GM12864 (cell line): Measurements from ENCODE around the gene TYW1.
"Not testable (repeated sequence)": the region's sequence is repeated elsewhere in the genome, so short reads cannot be mapped to it uniquely, and the experiment has no call there.

Experiments
- DNase-seq: peaks from one replicate; pipeline ENCODE4 v3.0.0-alpha.2; 2011; ENCODE audit warnings: low read depth
- H3K4me3 ChIP-seq: 2 replicates; pipeline ENCODE4 v1.5.1; 2011; ENCODE audit warnings: mild to moderate bottlenecking, low read depth, low read length, control low read depth
- TF ChIP-seq, protein P1 (sequence below): IDR thresholded peaks from 2 replicates; pipeline ENCODE4 v1.5.1; 2011; ENCODE audit warnings: low read depth, mild to moderate bottlenecking, moderate library complexity, low read length, control low read depth, inconsistent platforms; ENCODE audit errors: missing control alignments

The TYW1 gene

DNA sequence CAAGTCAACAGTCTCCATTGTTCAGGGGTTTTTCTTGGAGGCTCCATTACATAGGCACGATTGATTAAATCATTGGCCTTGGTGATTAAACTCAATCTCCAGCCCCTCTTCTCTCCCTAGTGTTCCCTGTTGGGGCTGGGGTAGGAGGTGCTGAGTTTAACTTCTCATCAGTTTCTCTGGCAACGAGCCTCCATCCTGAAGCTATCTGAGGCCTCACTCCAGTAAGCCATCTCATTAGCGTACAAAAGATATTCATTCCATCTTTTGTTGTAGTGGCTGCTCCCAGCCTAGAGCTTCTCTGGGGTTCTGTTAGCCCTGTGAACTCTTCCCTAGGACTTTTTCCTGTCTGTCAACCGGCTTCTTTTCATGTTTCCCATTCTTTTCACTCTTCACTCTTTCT, 11.6 kb downstream of the TYW1 start:
- DNase-seq: no peak
- TF ChIP-seq, protein P1, sequence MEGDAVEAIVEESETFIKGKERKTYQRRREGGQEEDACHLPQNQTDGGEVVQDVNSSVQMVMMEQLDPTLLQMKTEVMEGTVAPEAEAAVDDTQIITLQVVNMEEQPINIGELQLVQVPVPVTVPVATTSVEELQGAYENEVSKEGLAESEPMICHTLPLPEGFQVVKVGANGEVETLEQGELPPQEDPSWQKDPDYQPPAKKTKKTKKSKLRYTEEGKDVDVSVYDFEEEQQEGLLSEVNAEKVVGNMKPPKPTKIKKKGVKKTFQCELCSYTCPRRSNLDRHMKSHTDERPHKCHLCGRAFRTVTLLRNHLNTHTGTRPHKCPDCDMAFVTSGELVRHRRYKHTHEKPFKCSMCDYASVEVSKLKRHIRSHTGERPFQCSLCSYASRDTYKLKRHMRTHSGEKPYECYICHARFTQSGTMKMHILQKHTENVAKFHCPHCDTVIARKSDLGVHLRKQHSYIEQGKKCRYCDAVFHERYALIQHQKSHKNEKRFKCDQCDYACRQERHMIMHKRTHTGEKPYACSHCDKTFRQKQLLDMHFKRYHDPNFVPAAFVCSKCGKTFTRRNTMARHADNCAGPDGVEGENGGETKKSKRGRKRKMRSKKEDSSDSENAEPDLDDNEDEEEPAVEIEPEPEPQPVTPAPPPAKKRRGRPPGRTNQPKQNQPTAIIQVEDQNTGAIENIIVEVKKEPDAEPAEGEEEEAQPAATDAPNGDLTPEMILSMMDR: no peak
- H3K4me3 ChIP-seq: no peak overlapping the region

GRCh38 chr7:67009677-67010076, 13.0 kb downstream of the TYW1 start:
- H3K4me3 ChIP-seq: not testable (repeated sequence)

DNA sequence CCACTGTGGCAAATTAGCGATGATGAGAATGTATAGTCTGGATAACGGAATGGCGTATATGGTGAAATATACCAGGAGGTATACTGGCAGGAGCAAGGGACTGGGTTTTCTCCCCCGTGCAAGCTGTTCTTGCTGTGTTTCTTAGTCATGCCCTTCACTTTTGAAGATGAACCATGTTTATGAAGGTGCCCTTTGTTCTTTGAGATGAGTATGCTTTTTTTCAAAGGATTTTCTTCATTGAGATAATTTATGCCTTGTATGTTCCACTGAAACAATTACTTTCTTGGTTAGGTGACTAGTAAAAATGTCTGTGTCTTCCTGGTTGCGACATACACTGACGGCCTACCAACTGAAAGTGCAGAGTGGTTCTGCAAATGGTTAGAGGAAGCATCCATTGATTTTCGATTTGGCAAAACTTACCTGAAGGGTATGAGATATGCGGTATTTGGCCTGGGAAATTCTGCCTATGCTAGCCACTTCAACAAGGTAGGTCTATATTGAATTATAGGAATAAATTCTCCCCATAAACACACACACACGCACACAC, 17.5 kb downstream of the TYW1 start:
- DNase-seq, H3K4me3 ChIP-seq: not testable (repeated sequence)

More at GRCh38 chr7:67009677-67010076, 13.0 kb downstream of the TYW1 start:
- not testable (repeated sequence) for DNase-seq

- H3K4me3 ChIP-seq, DNase-seq: not testable (repeated sequence)
Measured at GRCh38 chr7:67017971-67018370, 21.3 kb downstream of the TYW1 start.

DNA sequence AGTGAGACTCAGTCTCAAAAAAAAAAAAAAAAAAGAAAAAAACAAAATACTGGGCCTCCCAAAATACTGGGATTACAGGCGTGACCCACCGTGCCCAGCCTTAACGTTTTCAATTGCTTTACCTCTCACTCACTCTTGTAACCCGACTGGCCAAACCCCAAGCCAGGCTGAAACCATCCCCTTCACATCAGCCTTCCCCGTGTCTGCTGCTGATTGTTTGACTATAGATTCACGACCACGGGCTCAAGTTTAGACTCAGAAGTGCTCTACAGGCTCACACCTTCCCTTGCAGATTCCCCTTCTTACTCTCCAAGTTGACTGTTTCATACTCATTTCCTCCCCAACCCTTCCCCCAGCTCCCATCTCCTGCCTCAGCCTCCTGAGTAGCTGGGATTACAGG, 22.3 kb downstream of the TYW1 start:
- no peak for DNase-seq
- TF ChIP-seq, protein P1: no peak

DNA sequence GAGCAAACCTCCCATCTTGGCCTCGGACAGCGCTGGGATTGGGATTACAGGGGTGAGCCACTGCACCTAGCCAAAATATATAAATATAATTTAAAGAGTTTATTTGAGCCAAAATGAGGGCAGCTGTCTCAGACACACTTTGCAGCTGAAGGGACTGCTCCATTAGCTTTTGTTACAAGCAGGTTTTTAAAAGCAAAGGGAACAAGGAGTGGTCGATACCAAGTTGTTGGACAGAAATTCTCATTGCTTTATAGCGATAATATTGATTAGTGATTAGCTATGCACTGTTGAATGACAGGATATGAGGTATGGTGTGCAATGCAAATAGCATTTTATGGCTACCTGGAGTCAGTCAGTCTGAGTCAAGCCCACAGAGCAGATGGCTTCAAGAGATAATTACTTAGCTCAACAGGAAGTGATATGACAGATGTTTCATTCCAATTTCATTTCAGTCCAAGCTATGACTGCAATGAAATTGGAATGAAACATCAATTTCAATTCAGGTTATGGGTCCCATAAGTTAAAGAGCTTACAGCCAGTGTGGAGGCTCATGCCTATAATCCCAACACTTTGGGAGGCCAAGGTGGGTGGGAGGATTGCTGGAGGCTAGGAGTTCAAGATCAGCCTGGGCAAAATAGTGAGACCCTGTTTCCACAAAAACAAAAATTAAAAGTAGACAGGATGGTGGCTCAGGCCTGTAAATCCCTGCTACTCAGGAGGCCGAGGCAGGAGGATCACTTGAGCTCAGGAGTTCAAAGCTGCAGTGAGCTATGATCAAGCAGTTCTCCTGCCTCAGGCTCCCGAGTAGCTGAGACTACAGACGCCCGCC, 23.1 kb downstream of the TYW1 start:
- no peak for DNase-seq
- TF ChIP-seq, protein P1: no peak
- no peak overlapping the region for H3K4me3 ChIP-seq

More for the DNA sequence above, 22.3 kb downstream of the TYW1 start:
- H3K4me3 ChIP-seq: no peak overlapping the region

DNA sequence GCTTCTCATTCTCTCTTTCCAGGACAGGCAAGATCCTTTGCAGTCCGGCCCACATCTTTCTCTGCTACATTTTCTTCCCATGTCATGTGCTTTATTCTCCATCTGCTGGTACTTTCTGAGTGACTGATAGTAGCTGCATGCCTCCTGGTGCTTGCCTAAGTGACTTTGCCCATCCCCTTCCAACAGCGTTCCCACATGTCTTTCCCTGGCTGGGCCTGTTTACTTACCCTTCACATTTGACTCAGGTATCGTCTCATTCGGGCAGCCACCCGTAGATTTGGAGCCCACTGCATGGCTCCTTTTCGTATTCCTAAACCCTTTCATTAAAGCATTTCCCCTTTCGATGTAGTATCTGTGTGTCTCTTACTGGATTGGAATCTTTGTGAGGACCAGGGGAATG, 24.6 kb downstream of the TYW1 start:
- TF ChIP-seq, protein P1: no peak
- no peak for DNase-seq
- H3K4me3 ChIP-seq: no peak overlapping the region

GRCh38 chr7:67022511-67022910, 25.9 kb downstream of the TYW1 start:
- no peak overlapping the region for H3K4me3 ChIP-seq
- TF ChIP-seq, protein P1: no peak
- no peak for DNase-seq

- not testable (repeated sequence) for DNase-seq, H3K4me3 ChIP-seq
Measured at GRCh38 chr7:67025459-67025858, 28.8 kb downstream of the TYW1 start.

DNA sequence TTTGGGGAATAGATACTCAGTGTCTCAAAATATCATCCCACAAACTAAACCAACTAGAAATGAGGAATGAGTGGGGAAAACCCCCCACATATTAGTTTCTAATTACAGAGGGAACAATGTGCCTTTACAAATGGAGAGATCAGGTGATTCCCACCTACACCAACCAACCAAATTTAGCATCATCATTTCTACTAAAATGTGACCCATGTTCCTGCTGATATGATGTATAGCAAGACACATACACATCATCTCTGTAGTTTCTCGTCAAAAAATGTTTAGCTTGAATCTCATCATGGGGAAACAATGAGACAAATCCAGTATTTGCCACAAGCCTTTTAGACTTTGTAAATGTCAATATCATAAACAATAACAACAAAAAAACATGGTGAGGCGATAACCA, 35.1 kb downstream of the TYW1 start:
- H3K4me3 ChIP-seq, DNase-seq: not testable (repeated sequence)
